RWPE2 (cell line): Measurements from ENCODE around the gene LRRC8D.

Experiments used
- ATAC-seq: fragments of 200-7000 bp; cut with Tn5 transposase; 3 replicates; pipeline ENCODE4 v1.9.1; 2021; ENCODE audit warnings: low read depth
- DNase-seq: peaks from one replicate; pipeline ENCODE4 v3.0.0-alpha.2; 2020; ENCODE audit warnings: low spot score
- H3K27ac ChIP-seq: fragments of 450-650 bp; 2 replicates; pipeline ENCODE4 v1.5.1; 2017; ENCODE audit warnings: mild to moderate bottlenecking; ENCODE audit not compliant: poor library complexity, severe bottlenecking
- H3K27me3 ChIP-seq: fragments of 250-450 bp; sonication (Bioruptor Pico); 2 replicates; pipeline ENCODE4 v1.5.1; 2021; ENCODE audit warnings: mild to moderate bottlenecking, moderate library complexity; ENCODE audit not compliant: insufficient read depth, poor library complexity, severe bottlenecking
- H3K36me3 ChIP-seq: fragments of 250-450 bp; sonication (Bioruptor Pico); 2 replicates; pipeline ENCODE4 v1.5.1; 2020; ENCODE audit warnings: low read depth, mild to moderate bottlenecking, moderate library complexity
- H3K4me1 ChIP-seq: fragments of 250-450 bp; sonication (Bioruptor Pico); 2 replicates; pipeline ENCODE4 v1.5.1; 2021; ENCODE audit warnings: mild to moderate bottlenecking, moderate library complexity; ENCODE audit not compliant: insufficient read depth, poor library complexity, severe bottlenecking
- H3K4me3 ChIP-seq: fragments of 250-450 bp; sonication (Bioruptor Pico); 2 replicates; pipeline ENCODE4 v1.5.1; 2021; ENCODE audit warnings: mild to moderate bottlenecking, moderate library complexity; ENCODE audit not compliant: severe bottlenecking
- H3K9me3 ChIP-seq: fragments of 250-450 bp; sonication (Bioruptor Pico); 2 replicates; pipeline ENCODE4 v1.5.1; 2021; ENCODE audit warnings: mild to moderate bottlenecking, moderate library complexity; ENCODE audit not compliant: severe bottlenecking
- CTCF ChIP-seq: fragments of 450-650 bp; IDR thresholded peaks from one replicate; pipeline ENCODE4 v1.5.1; 2017; ENCODE audit warnings: mild to moderate bottlenecking, moderate library complexity; ENCODE audit not compliant: poor library complexity, severe bottlenecking

The LRRC8D gene

GRCh38 chr1:89954401-89954800 is 133.6 kb downstream of the LRRC8D start:
- Histone ChIP-seq H3K27ac (peak overlapping the region; percentile 81), H3K4me3 (no peak overlapping the region), H3K27me3 (no peaks in the 10 kb centered on the region), H3K36me3 (no peaks in the 10 kb centered on the region), H3K4me1 (peaks cover 32% of the 10 kb centered on the region), H3K9me3 (no peaks in the 10 kb centered on the region)
- ATAC-seq (0 out of 3 replicates have a peak, but pooled peaks have one; percentile 3), DNase-seq (no peak)
- no peak for TF ChIP-seq CTCF

GRCh38 chr1:89955311-89956205 is 134.7 kb downstream of the LRRC8D start:
- H3K36me3 ChIP-seq: no peaks in the 10 kb centered on the region
- DNase-seq (no peak), ATAC-seq (no peak)
- H3K4me1 ChIP-seq: peaks cover 32% of the 10 kb centered on the region
- H3K4me3 ChIP-seq: no peak overlapping the region
- H3K27me3 ChIP-seq: no peaks in the 10 kb centered on the region
- no peaks in the 10 kb centered on the region for H3K9me3 ChIP-seq
- no peak overlapping the region for H3K27ac ChIP-seq
- no peak for TF ChIP-seq CTCF

GRCh38 chr1:89957107-89957506 is 136.3 kb downstream of the LRRC8D start:
- no peak for TF ChIP-seq CTCF
- ATAC-seq (no peak), DNase-seq (no peak)
- Histone ChIP-seq H3K36me3 (no peaks in the 10 kb centered on the region), H3K4me1 (peaks cover 28% of the 10 kb centered on the region), H3K4me3 (no peak overlapping the region), H3K27me3 (no peaks in the 10 kb centered on the region), H3K9me3 (no peaks in the 10 kb centered on the region), H3K27ac (no peak overlapping the region)

GRCh38 chr1:89958851-89959654 is 138.2 kb downstream of the LRRC8D start:
- H3K27me3 ChIP-seq: no peaks in the 10 kb centered on the region
- DNase-seq: no peak
- H3K4me1 ChIP-seq: peaks cover 14% of the 10 kb centered on the region
- no peaks in the 10 kb centered on the region for H3K9me3 ChIP-seq
- TF ChIP-seq CTCF: no peak
- H3K27ac ChIP-seq: no peak overlapping the region
- H3K4me3 ChIP-seq: no peak overlapping the region
- no peak for ATAC-seq
- no peaks in the 10 kb centered on the region for H3K36me3 ChIP-seq
